DMS114 treated with DMSO at 0.1 percent for 48 hours (cell line): ENCODE data around the gene KIAA1217.

Source experiments
- DNase-seq: peaks from one replicate; lab custom pipeline; 2025; ENCODE audit not compliant: unreplicated experiment; lab: John Stamatoyannopoulos, UW

KIAA1217 gene

GRCh38 chr10:24208661-24209431 is at the start of gene KIAA1217:
KIAA1217 (plus strand) TSS chr10:24209138; CDS start chr10:24209194, 56 bp downstream.
- no peak for DNase-seq

DNA sequence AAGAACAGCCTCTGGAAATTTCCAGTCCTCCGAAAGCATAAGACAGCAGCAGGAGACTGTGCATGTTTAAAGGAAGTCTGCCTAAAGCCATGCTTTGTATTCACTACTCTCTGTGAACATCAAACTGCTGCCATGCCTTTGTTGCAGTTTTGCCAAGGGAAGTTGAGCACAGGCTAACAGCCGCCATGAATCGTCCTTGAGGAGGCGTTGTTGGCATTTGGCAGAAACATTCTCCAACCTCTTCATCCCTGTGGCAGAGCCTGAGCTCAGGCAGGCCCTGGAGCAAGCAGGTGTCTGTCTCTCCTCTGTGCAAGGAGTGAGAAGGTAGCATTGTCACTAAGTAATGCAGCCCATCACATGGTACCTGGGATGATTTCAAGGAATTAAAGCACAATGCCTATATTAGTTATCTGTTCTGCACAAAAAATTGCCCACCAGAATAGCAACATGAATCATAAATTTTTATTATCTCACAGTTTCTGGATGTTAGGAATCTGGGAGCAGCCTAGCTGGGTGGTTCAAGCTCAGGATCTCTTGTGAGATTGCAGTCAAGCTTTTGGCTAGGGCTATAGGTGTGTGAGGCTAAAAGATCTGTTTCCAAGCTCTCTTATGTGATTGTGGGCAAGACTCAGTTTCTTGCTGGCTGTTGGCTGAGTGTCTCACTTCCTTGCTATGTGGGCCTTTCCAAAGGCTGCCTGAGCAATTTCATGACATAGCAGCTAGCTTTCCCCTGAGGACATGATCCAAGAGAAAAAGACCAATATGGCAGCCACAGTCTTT is 46.5 kb upstream of the KIAA1217 start:
- no peak for DNase-seq

GRCh38 chr10:24163485-24163884 is 45.5 kb upstream of the KIAA1217 start:
- DNase-seq: no peak

GRCh38 chr10:24168258-24169170 is 40.4 kb upstream of the KIAA1217 start:
- DNase-seq: no peak

DNA sequence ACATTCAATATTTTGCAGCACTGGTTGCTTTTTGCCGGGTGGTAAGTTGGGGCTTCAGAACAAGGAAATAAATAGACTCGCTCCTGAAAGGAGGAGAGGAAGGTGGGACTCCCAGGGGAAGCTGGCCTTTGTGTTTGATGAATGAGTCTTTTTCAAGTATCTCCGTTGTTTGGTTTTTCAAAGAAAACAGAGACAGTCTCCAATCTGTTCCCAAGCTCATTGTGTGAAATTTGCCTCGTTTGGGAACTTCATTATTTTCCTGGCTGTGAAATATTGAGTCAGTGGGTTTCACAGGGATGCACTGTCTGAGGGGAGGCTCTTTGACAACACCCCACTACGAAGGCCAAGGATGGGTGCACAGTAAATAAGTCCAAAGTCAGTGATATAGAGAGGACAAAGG is 38.7 kb upstream of the KIAA1217 start:
- no peak for DNase-seq

DNA sequence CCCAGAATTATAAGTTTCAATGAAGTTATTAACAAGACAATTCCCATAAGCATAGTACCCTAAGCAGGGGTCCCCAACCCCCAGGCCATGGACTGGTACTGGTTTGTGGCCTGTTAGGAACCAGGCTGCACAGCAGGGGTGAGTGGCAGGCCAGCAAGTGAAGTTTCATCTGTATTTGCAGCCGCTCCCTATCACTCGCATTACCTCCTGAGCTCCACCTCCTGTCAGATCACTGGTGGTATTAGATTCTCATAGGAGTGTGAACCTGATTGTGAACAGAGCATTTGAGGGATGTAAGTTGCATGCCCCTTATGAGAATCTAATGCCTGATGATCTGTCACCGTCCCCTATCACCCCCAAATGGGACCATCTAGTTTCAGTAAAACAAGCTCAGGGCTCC is 36.0 kb upstream of the KIAA1217 start:
- DNase-seq: no peak

- no peak for DNase-seq
These were observed 34.9 kb upstream of the KIAA1217 start for GRCh38 chr10:24174014-24174413.

- no peak for DNase-seq
These were observed 32.3 kb upstream of the KIAA1217 start for GRCh38 chr10:24176658-24177057.

DNA sequence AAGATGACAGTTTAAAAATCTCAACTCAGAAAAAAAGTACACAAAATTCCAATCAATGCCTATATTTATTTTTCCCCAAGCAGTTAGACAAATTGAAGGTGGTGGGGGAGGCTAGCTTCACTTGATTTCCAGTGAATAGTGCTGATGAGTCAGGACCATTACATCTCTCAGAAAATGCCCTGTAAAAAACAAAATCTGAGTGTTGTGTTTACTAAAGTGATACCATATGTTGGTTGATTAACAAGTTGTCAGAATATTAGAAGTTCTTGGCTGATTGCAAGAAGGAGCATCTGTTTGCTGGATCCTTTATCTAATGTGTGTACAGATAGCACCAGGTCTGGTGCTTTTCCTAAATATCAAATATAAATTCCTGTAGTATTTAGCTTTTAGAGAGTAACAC is 31.3 kb upstream of the KIAA1217 start:
- no peak for DNase-seq

- no peak for DNase-seq
These were observed 28.0 kb upstream of the KIAA1217 start for GRCh38 chr10:24180891-24181290.

GRCh38 chr10:24184455-24184854 is 24.5 kb upstream of the KIAA1217 start:
- DNase-seq: no peak

- no peak for DNase-seq
These were observed 15.6 kb upstream of the KIAA1217 start for GRCh38 chr10:24193330-24193729.

- DNase-seq: no peak
These were observed 11.7 kb upstream of the KIAA1217 start for GRCh38 chr10:24197263-24197662.

GRCh38 chr10:24201503-24202180 is 7.3 kb upstream of the KIAA1217 start:
- no peak for DNase-seq

DNA sequence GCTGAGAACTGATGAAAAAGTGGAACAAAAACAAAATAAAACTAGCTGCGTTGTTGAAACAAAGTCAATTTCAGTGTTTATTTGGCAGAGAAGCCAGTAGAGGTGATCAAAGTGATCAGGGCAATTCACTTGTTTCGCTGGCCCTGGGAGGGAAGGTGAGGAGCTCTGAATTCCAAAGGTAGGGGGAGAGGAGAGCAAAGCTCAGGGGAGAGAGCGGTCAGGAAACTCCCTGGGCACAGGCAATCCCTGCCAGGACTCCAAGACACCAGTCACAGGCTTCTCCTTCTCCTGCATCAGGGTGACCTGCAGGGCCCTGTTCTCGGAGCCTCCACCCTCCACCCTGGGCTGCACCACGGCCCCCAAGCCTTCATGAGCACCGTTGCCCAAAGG is 6.8 kb upstream of the KIAA1217 start:
- DNase-seq: no peak

- no peak for DNase-seq
These were observed 3.1 kb upstream of the KIAA1217 start for GRCh38 chr10:24205821-24206220.

- no peak for DNase-seq
These were observed 2.6 kb upstream of the KIAA1217 start for GRCh38 chr10:24206334-24206733.

DNA sequence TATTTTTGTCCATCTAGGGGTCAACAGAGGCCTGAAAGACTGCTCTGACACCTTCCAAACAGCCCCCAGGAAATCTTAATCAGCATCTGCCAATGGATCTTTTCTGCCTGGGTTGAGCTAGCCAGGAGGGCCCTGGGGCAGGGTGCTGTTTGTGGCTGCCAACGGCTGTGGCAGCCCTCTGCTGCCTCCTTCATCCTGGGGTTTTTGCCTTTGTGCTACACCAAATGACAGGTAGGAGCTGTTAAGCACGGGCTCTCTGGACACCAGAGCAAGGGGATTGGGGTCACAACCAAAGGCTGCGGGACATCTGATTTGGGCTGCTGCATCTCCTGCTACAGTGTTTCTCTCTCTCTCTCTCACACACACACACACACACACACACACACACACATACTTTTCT is 2.0 kb upstream of the KIAA1217 start:
- DNase-seq: no peak

- no peak for DNase-seq
These were observed 1.6 kb upstream of the KIAA1217 start for GRCh38 chr10:24207341-24207740.

- no peak for DNase-seq
These were observed 942 bp upstream of the KIAA1217 start for GRCh38 chr10:24207781-24208611.
